ENCODE measurements around the gene NFATC2. TPM values are rescaled to one million over a fixed set of nuclear protein-coding genes. Genes with fewer than 3 reads are reported as not detected.

The NFATC2 gene
- total and polyA plus RNA-seq, 2 experiments from 2014 or later, result 0.52 to 0.59 TPM

DNA sequence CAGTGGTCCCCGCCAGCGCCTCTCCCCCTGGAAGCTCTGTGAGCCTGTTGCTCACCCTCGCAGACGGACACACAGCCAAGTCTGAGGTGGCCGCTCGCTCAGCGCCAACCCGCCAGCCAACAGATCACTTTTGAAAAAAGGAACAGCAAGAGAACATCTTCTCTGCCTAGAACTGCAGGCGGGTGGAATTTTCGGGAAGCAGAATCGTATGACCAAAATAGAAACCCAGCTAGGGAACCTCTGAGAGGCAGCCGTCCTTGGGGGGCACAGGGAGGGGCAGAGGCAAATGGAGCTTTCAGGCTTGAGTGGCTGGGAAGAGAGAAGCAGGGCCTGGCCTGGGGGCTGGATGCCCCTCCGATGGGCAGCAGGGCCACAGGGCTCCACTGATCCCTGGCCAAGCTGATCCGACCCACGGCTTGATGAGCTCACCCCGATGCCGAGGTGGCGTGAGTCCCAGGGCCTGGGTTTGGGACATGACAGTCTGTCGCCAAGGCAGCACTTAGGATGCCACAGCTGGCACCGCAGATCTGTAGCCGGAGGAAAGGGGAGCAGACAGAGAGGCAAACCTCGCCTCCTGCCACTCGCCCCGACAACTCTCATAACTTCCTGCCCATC is 9.8 kb downstream of the NFATC2 start (continued):
- TF ChIP-seq, protein P1, sequence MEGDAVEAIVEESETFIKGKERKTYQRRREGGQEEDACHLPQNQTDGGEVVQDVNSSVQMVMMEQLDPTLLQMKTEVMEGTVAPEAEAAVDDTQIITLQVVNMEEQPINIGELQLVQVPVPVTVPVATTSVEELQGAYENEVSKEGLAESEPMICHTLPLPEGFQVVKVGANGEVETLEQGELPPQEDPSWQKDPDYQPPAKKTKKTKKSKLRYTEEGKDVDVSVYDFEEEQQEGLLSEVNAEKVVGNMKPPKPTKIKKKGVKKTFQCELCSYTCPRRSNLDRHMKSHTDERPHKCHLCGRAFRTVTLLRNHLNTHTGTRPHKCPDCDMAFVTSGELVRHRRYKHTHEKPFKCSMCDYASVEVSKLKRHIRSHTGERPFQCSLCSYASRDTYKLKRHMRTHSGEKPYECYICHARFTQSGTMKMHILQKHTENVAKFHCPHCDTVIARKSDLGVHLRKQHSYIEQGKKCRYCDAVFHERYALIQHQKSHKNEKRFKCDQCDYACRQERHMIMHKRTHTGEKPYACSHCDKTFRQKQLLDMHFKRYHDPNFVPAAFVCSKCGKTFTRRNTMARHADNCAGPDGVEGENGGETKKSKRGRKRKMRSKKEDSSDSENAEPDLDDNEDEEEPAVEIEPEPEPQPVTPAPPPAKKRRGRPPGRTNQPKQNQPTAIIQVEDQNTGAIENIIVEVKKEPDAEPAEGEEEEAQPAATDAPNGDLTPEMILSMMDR (conservative IDR thresholded peaks at IDR 0.05; ENCODE audit: low read depth in 2 of 2), result no peak
- no peak for TF ChIP-seq NANOG (IDR thresholded peaks at IDR 0.05; ENCODE audit: borderline replicate concordance)
- TF ChIP-seq JUNB (IDR thresholded peaks at IDR 0.05; ENCODE audit: unreplicated experiment), result no peak
- TF ChIP-seq, protein P2, sequence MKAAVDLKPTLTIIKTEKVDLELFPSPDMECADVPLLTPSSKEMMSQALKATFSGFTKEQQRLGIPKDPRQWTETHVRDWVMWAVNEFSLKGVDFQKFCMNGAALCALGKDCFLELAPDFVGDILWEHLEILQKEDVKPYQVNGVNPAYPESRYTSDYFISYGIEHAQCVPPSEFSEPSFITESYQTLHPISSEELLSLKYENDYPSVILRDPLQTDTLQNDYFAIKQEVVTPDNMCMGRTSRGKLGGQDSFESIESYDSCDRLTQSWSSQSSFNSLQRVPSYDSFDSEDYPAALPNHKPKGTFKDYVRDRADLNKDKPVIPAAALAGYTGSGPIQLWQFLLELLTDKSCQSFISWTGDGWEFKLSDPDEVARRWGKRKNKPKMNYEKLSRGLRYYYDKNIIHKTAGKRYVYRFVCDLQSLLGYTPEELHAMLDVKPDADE (IDR thresholded peaks at IDR 0.05), result no peak
- TF ChIP-seq STAT1 (IDR thresholded peaks at IDR 0.05; ENCODE audit: unreplicated experiment), result no peak
- TF ChIP-seq EZH2 (IDR thresholded peaks at IDR 0.05; ENCODE audit: low read depth, unreplicated experiment), result no peak
- no peak for TF ChIP-seq POLR2AphosphoS5 (IDR thresholded peaks at IDR 0.05; ENCODE audit: low read depth)
- no peak for TF ChIP-seq EZH2phosphoT487 (IDR thresholded peaks at IDR 0.05; ENCODE audit: unreplicated experiment)

DNA sequence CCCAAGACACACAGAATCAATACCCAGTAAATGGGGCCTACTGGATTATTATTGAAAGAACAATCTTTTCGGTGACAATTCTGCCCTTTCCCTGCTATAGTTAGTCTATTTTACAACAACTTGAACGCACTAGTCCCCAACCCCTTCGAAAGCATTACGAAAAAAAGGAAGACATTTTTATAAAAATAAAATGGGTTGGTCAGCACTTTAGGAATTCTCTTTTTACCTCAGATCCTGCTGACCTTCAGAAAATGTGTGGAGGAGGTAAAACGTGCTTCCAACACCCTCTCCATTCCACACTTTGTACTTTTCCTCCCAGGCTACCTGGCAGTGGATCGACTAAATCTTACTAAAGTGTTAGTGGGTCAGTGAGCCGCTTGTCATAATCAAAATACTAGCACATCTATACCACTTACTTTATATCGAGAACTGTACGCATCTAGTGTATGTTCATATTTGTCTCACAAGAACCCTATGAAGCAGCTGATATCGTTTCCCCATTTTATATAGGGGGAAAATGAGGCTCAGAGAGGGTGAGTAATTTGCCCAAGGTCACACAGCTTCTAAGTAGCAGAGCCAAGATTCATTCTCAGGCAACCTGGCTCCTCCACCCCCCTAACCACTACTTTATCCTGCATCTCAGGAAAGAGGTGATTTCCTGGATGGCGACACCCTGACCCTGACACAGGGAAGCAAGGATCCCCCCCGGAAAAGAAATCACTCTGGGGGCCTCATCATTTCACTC is 10.6 kb downstream of the NFATC2 start:
- Histone ChIP-seq H3K4me1 (ENCODE audit: insufficient read depth) (no peaks in the 10 kb centered on the region), H2AFZ (no peak overlapping the region), H3F3A (replicated peaks; ENCODE audit: low read depth) (no peaks in the 10 kb centered on the region), H4K20me1 (replicated peaks; ENCODE audit: insufficient read depth) (0 out of 2 replicates have a peak, but pooled peaks cover 4% of the 10 kb centered on the region), H3K27me3 (ENCODE audit: insufficient read depth) (no peaks in the 10 kb centered on the region), H3K79me2 (replicated peaks; ENCODE audit: insufficient read depth) (no peaks in the 10 kb centered on the region), H3K4me2 (no peak overlapping the region), H3K36me3 (ENCODE audit: insufficient read depth) (no peaks in the 10 kb centered on the region), H3K9me2 (ENCODE audit: insufficient read depth) (no peaks in the 10 kb centered on the region), H3K4me3 (no peak overlapping the region), H3K27ac (ENCODE audit: low read depth) (no peak overlapping the region)
- Mint-ChIP-seq H3K27ac (no peak overlapping the region), H3K36me3 (ENCODE audit: low read depth) (no peaks in the 10 kb centered on the region), H3K4me3 (no peak overlapping the region), H3K9me3 (no peaks in the 10 kb centered on the region), H3K4me1 (peaks cover 4% of the 10 kb centered on the region; the same call in 1 of the 3 replicates), H3K27me3 (ENCODE audit: insufficient read depth, low read depth, poor library complexity) (peaks cover 4% of the 10 kb centered on the region)
- ATAC-seq (no peak), DNase-seq (ENCODE audit: low spot score) (no peak)
- TF ChIP-seq, protein P2 (IDR thresholded peaks at IDR 0.05), result no peak
- TF ChIP-seq, protein P1 (conservative IDR thresholded peaks at IDR 0.05; ENCODE audit: low read depth in 2 of 2), result no peak
- TF ChIP-seq CREB1 (CRISPR knock-in tag; IDR thresholded peaks at IDR 0.05; ENCODE audit: low read depth), result no peak
- TF ChIP-seq, protein P3, sequence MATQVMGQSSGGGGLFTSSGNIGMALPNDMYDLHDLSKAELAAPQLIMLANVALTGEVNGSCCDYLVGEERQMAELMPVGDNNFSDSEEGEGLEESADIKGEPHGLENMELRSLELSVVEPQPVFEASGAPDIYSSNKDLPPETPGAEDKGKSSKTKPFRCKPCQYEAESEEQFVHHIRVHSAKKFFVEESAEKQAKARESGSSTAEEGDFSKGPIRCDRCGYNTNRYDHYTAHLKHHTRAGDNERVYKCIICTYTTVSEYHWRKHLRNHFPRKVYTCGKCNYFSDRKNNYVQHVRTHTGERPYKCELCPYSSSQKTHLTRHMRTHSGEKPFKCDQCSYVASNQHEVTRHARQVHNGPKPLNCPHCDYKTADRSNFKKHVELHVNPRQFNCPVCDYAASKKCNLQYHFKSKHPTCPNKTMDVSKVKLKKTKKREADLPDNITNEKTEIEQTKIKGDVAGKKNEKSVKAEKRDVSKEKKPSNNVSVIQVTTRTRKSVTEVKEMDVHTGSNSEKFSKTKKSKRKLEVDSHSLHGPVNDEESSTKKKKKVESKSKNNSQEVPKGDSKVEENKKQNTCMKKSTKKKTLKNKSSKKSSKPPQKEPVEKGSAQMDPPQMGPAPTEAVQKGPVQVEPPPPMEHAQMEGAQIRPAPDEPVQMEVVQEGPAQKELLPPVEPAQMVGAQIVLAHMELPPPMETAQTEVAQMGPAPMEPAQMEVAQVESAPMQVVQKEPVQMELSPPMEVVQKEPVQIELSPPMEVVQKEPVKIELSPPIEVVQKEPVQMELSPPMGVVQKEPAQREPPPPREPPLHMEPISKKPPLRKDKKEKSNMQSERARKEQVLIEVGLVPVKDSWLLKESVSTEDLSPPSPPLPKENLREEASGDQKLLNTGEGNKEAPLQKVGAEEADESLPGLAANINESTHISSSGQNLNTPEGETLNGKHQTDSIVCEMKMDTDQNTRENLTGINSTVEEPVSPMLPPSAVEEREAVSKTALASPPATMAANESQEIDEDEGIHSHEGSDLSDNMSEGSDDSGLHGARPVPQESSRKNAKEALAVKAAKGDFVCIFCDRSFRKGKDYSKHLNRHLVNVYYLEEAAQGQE (IDR thresholded peaks at IDR 0.05; ENCODE audit: unreplicated experiment), result no peak
- no peak for TF ChIP-seq NANOG (IDR thresholded peaks at IDR 0.05; ENCODE audit: borderline replicate concordance)
- TF ChIP-seq EZH2phosphoT487 (IDR thresholded peaks at IDR 0.05; ENCODE audit: unreplicated experiment), result no peak
- no peak for TF ChIP-seq ZNF331 (CRISPR knock-in tag; IDR thresholded peaks at IDR 0.05; ENCODE audit: low read depth)
- TF ChIP-seq POLR2AphosphoS5 (IDR thresholded peaks at IDR 0.05; ENCODE audit: low read depth), result no peak
- TF ChIP-seq EZH2 (IDR thresholded peaks at IDR 0.05; ENCODE audit: low read depth, unreplicated experiment), result no peak
- TF ChIP-seq JUNB (IDR thresholded peaks at IDR 0.05; ENCODE audit: unreplicated experiment), result no peak
- no peak for TF ChIP-seq ZNF114 (CRISPR knock-in tag; IDR thresholded peaks at IDR 0.05)
